D721Med (cell line): ENCODE results near the gene CMC1.

ENCODE experiments used
- DNase-seq: peaks from one replicate; pipeline ENCODE4 v3.0.0; 2011; ENCODE audit warnings: low spot score; ENCODE audit not compliant: insufficient read length
- FAIRE-seq: peaks from 2 replicates; lab custom pipeline; 2011; peaks lifted over from hg19 to GRCh38; lab: Jason Lieb, UNC
- TF ChIP-seq, protein P1 (sequence below): IDR thresholded peaks from 2 replicates; pipeline ENCODE4 v1.5.1; 2012; ENCODE audit warnings: mild to moderate bottlenecking, control low read depth; ENCODE audit not compliant: insufficient read depth; ENCODE audit errors: missing control alignments

CMC1 gene

DNA sequence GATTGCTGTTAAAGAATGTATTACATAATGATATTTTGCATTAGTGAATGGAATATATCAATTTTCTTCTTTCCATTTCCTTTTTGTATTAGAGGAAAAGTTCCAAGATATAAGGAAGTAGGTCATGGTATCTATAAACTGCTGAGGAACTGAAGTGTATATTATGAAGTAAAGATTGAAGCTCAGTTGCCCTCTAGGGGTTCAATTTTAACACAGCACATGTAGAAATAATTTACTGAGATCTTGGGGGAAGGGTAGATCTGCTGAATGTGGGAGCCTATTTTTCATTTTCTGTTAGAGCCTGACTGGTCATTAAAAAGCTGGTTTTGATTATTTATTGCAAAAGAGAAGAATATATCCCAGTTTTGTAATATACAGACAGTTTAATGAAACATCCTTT lies 45.2 kb downstream of the CMC1 start:
- peak; percentile 77 for FAIRE-seq
- no peak for DNase-seq
- TF ChIP-seq, protein P1, sequence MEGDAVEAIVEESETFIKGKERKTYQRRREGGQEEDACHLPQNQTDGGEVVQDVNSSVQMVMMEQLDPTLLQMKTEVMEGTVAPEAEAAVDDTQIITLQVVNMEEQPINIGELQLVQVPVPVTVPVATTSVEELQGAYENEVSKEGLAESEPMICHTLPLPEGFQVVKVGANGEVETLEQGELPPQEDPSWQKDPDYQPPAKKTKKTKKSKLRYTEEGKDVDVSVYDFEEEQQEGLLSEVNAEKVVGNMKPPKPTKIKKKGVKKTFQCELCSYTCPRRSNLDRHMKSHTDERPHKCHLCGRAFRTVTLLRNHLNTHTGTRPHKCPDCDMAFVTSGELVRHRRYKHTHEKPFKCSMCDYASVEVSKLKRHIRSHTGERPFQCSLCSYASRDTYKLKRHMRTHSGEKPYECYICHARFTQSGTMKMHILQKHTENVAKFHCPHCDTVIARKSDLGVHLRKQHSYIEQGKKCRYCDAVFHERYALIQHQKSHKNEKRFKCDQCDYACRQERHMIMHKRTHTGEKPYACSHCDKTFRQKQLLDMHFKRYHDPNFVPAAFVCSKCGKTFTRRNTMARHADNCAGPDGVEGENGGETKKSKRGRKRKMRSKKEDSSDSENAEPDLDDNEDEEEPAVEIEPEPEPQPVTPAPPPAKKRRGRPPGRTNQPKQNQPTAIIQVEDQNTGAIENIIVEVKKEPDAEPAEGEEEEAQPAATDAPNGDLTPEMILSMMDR: peak; percentile 63

DNA sequence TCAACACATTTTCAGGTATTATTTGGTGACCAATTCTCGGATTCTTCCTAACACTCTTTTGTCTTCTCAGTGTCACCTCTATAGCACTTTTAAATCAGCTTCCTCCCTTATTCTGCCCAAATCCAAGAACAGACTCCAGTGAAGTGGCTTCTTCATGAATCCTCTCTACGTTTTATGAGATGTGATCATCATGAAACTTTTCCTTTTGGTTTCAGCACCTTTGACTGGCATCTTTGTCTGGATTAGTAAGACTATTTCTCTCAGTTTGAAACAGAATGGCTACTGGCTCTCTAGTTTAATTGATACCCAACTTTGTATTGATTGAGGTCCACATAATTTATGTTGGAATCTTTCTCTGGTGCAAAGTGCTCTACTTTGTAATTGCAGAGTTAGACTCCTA lies 45.6 kb downstream of the CMC1 start:
- FAIRE-seq (no peak), DNase-seq (no peak)
- TF ChIP-seq, protein P1: no peak

DNA sequence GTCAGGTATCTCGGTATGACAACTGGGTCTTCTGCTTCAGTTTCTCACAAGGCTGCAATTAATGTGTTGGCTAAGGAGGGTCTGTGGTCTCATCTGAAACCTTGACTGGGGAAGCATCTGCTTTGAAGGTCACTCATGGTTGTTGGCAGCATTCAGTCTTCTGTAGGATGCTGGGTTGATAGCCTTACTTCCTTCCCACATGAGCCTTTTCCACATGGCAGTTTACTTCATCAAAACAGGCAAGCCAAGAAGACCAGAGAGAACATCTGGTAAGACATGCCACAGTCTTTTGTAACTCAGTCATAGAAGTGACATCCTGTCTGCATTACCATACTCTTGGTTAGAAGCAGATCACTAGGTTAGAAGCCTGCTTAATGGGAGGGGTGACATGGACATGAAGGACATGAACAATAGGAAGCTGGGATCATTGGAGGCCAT lies 49.5 kb downstream of the CMC1 start:
- FAIRE-seq (no peak), DNase-seq (no peak)
- TF ChIP-seq, protein P1: no peak

DNA sequence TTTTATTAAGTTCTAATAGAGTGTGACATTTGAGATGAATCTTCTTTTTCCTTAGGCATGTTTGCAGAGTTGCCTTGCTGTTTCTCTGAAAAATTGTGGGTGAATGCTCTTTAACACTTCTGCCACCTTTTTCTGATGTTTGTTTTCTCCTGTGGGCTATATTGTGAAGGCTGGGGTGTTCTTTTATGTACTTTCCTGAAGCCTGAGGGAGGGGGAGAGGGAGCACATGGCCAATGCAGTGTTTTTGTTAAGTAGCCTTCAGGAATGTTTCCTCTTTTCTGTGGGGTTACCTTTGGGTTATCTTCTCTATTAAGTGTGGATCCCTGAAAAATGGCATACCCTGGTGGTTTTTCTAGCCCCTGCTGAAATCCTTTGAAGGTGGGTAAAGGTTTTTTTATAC lies 50.2 kb downstream of the CMC1 start:
- FAIRE-seq (no peak), DNase-seq (no peak)
- TF ChIP-seq, protein P1: no peak

DNA sequence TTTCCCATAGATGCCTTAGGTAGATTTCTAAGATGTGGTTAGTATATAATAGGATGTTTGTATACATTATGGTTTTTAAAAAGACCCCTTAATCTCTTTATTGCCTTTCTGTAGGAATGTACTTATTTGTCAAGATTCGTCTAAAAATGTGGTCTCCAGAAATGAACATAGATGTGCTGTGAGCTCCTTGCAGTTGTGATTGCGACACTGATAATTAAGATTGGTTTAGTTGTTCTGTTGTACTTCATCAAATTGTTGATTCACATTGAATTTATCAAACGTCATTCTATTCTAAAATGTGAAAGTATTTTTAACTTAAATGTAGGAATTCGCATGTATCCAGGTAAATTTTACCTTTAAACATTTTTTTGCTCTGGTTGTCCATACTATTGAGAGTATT lies 51.2 kb downstream of the CMC1 start:
- FAIRE-seq: no peak
- no peak for DNase-seq
- TF ChIP-seq, protein P1: no peak

DNA sequence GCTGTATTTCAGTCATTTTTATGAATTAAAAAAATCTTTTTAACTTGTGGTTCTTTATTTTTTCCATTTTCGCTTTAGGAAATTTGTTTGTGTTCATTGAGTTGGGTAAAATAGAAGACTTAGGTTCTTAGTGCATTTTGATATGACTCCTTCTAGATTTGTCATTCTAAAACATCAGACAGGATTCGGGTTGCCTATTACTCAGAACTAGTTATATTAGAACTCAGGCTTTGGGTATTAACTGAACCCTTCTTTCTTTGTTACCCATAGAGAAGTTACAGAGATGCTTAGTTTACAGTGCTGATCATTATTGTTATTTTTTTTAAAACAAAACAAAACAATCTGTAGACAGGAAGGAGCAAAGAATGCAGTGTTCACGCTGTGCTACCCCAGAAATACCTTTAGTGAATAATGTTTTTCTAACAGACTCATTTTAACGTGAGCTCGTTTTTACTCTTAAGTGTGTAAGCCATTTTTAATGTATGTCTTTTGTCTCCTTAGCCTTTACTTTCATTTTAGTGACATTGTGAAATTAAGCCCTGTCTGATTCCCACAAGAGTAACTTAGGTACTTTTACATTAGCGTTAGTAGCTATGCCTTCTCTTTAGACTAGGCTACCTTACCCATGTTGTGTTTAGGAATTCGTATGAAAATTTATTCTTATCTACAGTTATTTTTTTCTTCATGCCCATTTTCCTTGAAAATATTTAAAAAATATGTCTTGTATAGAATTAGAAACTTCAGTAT lies 53.4 kb downstream of the CMC1 start:
- FAIRE-seq (no peak), DNase-seq (no peak)

More for the DNA sequence above, 53.4 kb downstream of the CMC1 start:
- TF ChIP-seq, protein P1: no peak
